Psoas muscle (tissue), 8 donors: Measurements from ENCODE around the gene FRMD7. TPM values are rescaled to one million over a fixed set of nuclear protein-coding genes. Genes with fewer than 3 reads are reported as not detected.
"Not testable (repeated sequence)": the region's sequence is repeated elsewhere in the genome, so short reads cannot be mapped to it uniquely, and the experiment has no call there.

ENCODE experiments used
- ATAC-seq, 4 donors: fragments of 200-7000 bp; cut with Tn5 transposase; one replicate each; pipeline ENCODE4 v1.9.1; 2020; ENCODE audit warnings: moderate library complexity in 3 of 4, mild to moderate bottlenecking in 2 of 4
- DNase-seq, 2 donors: peaks; one replicate each; pipeline ENCODE4 v3.0.0-alpha.2; 2020
- H3K27ac ChIP-seq: fragments of 200-600 bp; one replicate; pipeline ENCODE4 v1.8.0; 2022
- H3K27me3 ChIP-seq, 3 donors: fragments of 200-600 bp in 1 of 3; one replicate each; pipeline versions ENCODE4 v1.6.1 to v1.8.0; 2013 to 2022; ENCODE audit warnings: low read length in 2 of 3, mild to moderate bottlenecking in 2 of 3, moderate library complexity in 1 of 3; ENCODE audit not compliant: insufficient read depth in 3 of 3
- H3K36me3 ChIP-seq, 2 donors: fragments of 200-600 bp in 1 of 2; one replicate each; pipeline versions ENCODE4 v1.6.1 to v1.8.0; 2013 to 2022; ENCODE audit warnings: low read depth in 1 of 2, mild to moderate bottlenecking in 1 of 2, moderate library complexity in 1 of 2; ENCODE audit not compliant: insufficient read depth in 1 of 2
- H3K4me1 ChIP-seq: fragments of 200-600 bp; one replicate; pipeline ENCODE4 v1.8.0; 2022
- H3K4me3 ChIP-seq: fragments of 200-600 bp; one replicate; pipeline ENCODE4 v1.8.0; 2022; ENCODE audit warnings: mild to moderate bottlenecking
- H3K9me3 ChIP-seq: fragments of 200-600 bp; one replicate; pipeline ENCODE4 v1.8.0; 2022
- WGBS, 3 donors: extraction: QIAGEN DNeasy Blood & Tissue Kit; methylation state at CpG; one replicate each; pipeline versions ENCODE4 v1.1.6 to v1.1.7; 2013; 5-methylcytosine and 5-hydroxymethylcytosine counted together
- intact Hi-C, 2 donors: fragments of 100-400 bp; cut with DNase I; formaldehyde crosslinking; loops; one replicate each; pipeline versions ENCODE4 v1.11.0 to v1.14.2; 2022
- polyA plus RNA-seq, 3 donors: library from polyadenylated mRNA; stranded (reverse); fragments of 200-250 nt; gene quantifications; one replicate each; pipeline ENCODE4 v1.2.3, GENCODE V29; 2013
- total RNA-seq, 4 donors: library from RNA; stranded (reverse); fragmentation: NEBNext Ultra II Directional in 2 of 4; extraction: Animal tissue kit (Norgen Biotek cat#: 25700) in 2 of 4; gene quantifications; one replicate each; pipeline versions ENCODE4 v1.2.1 to v1.2.4, GENCODE V29; 2021 to 2023
- TF ChIP-seq, protein P1 (sequence below): fragments of 200-600 bp; IDR thresholded peaks from one replicate; pipeline ENCODE4 v1.8.0; 2022; ENCODE audit warnings: antibody characterized with exemption
- donor health status: healthy with polysubstance abuse.
- donor health status: DM: no; HTN: no; CAD: no; lungs with moderate emphysema.
- donor health status: Bipolar disorder and iron deficiency.
- donor health status: healthy.
- donor health status: DM: yes; HTN: yes; CAD: no.
- donor health status: DM: no; HTN: no; CAD: no.
- donor health status: DM: no; HTN: no; CAD: no.
- donor health status: DM: yes; HTN: yes; CAD: no.

FRMD7 gene
- total and polyA plus RNA-seq, 7 donors, result 0.04 to 0.13 (median 0.10) TPM; not detected in 4

DNA sequence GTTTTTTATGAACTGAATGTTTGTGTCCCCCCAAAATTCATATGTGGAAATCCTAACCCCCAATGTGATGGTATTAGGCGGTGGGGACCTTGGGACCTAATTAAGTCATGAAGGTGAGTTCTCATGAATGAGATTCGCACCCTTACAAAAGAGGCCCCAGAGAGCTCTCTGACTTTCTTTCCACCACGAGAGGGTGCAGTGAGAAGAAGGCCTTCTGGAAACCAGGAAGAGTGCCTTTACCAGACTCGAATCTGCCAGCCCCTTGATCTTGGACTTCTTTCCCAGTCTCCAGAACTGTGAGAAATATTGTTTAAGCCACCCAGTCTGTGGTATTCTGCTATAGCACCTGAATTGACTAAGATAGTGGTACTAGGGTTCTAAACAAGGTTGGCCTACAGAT, 64.0 kb downstream of the FRMD7 start:
- H3K9me3 ChIP-seq, result no peaks in the 10 kb centered on the region
- no peaks in the 10 kb centered on the region for H3K36me3 ChIP-seq
- no peak overlapping the region for H3K4me3 ChIP-seq
- H3K27me3 ChIP-seq, result peaks cover 0 to 11% (median 0%) of the 10 kb centered on the region in 3 donors
- no peak for DNase-seq
- H3K4me1 ChIP-seq, result no peaks in the 10 kb centered on the region
- WGBS, 3 donors, result 62 to 95% (median 90%) methylated on average over 4 of the region's 4 CpGs
- ATAC-seq, result no peak
- no peak overlapping the region for H3K27ac ChIP-seq
- TF ChIP-seq, protein P1, sequence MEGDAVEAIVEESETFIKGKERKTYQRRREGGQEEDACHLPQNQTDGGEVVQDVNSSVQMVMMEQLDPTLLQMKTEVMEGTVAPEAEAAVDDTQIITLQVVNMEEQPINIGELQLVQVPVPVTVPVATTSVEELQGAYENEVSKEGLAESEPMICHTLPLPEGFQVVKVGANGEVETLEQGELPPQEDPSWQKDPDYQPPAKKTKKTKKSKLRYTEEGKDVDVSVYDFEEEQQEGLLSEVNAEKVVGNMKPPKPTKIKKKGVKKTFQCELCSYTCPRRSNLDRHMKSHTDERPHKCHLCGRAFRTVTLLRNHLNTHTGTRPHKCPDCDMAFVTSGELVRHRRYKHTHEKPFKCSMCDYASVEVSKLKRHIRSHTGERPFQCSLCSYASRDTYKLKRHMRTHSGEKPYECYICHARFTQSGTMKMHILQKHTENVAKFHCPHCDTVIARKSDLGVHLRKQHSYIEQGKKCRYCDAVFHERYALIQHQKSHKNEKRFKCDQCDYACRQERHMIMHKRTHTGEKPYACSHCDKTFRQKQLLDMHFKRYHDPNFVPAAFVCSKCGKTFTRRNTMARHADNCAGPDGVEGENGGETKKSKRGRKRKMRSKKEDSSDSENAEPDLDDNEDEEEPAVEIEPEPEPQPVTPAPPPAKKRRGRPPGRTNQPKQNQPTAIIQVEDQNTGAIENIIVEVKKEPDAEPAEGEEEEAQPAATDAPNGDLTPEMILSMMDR, result no peak
- intact Hi-C loops, result no loop called here

DNA sequence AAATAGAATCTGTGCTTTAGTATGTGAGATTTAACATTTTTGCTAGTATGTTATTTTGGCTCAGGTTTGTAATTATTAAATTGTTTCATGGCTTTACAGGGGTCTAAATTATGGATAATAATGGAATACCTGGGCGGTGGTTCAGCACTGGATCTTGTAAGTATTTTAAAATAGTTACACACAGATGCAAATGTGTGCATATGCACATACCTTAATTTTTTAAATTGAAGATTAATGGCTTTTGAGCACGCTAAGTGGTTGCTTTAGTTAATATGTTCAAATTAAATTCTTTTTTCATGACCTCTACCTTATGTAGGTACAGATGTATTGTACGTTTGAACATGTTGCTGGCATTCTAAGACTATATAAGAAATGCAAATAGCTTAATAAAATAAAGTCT, 64.5 kb downstream of the FRMD7 start:
- ATAC-seq (no peak), DNase-seq (no peak)
- Histone ChIP-seq H3K4me1 (no peaks in the 10 kb centered on the region), H3K4me3 (no peak overlapping the region), H3K27ac (no peak overlapping the region), H3K36me3 (no peaks in the 10 kb centered on the region), H3K9me3 (no peaks in the 10 kb centered on the region), H3K27me3 (peaks cover 0 to 11% (median 0%) of the 10 kb centered on the region in 3 donors)
- intact Hi-C loops, result no loop called here
- WGBS, 3 donors, result 63 to 96% (median 93%) methylated on average over 3 of the region's 3 CpGs
- TF ChIP-seq, protein P1, result no peak

DNA sequence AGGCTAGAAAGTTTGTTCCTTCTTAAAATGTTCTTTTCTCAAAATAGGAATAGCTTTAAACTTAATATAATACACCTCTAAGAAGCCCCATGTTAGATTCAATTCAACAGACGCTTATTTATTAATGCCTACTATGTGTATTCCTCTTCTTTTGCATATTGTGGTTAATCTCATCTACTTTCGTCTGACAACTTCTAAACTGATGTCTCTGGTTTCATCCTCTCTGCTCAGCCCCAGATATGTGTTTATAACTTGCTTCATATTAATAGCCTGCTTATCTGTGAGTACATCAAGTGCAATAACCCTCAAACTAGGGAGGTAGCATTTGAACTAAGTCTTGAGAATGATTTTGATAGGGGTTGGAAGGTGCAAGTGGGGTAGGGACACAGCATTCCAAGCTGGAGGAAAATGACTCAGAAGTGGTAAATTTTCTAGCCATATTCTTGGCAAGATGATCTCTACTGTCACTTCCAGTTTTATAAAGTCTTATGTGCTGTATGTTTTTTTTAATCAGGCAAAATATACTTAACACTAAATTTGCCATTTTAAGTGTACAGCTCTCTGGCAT, 67.8 kb downstream of the FRMD7 start:
- no peak for DNase-seq
- no peak for ATAC-seq
- H3K9me3 ChIP-seq, result no peaks in the 10 kb centered on the region
- H3K4me3 ChIP-seq, result no peak overlapping the region
- 52 to 100% (median 85%) methylated on average over 2 of the region's 2 CpGs for WGBS, 3 donors
- H3K4me1 ChIP-seq, result no peaks in the 10 kb centered on the region
- TF ChIP-seq, protein P1, result no peak
- H3K27ac ChIP-seq, result no peak overlapping the region
- peaks cover 0 to 17% (median 0%) of the 10 kb centered on the region in 3 donors for H3K27me3 ChIP-seq
- no peaks in the 10 kb centered on the region for H3K36me3 ChIP-seq
- intact Hi-C loops, result no loop called here

DNA sequence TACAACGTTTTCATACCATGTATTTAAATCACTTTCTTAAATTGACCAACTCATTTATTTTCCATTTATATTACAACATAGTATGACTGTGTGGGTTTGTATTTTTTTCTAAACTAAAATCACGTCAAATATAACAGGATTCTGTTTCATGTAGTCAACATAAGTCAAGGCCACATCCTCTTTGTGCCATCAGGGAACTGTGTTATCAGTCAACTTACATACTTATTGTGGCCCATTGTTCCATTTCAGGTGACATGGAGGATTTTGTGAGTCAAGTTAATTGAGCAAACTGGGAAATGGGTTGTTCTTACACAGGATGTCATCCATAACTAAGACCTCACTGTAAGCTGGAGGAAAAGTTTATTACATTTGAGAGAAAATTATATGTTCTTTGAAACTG, 68.8 kb downstream of the FRMD7 start:
- Histone ChIP-seq H3K27me3 (peaks cover 0 to 17% (median 0%) of the 10 kb centered on the region in 3 donors), H3K27ac (no peak overlapping the region), H3K36me3 (no peaks in the 10 kb centered on the region), H3K4me3 (no peak overlapping the region), H3K9me3 (no peaks in the 10 kb centered on the region), H3K4me1 (no peaks in the 10 kb centered on the region)
- TF ChIP-seq, protein P1, result no peak
- intact Hi-C loops, result no loop called here
- ATAC-seq (no peak), DNase-seq (no peak)
- WGBS, 3 donors, result 60 to 84% (median 79%) methylated on average over 2 of the region's 2 CpGs

DNA sequence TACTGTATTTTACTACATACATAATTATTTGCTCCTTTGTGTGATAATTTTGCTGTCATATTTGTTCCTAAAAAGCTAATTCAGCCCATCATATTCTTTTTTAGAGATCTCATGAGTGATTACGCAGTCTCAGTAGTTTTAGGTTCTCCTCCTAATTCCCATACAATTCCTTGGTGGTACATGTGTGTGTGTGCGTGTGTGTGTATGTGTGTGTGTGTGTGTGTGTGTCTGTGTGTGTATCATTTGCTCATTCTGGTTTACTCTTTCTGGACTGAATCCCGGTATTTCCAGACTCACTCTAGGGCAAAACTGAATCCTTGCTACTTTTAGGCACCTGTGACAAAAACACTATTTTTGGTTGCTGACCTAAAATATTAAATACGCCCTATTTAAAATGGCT, 69.8 kb downstream of the FRMD7 start:
- peaks cover 0 to 18% (median 0%) of the 10 kb centered on the region in 3 donors for H3K27me3 ChIP-seq
- no peak for DNase-seq

DNA sequence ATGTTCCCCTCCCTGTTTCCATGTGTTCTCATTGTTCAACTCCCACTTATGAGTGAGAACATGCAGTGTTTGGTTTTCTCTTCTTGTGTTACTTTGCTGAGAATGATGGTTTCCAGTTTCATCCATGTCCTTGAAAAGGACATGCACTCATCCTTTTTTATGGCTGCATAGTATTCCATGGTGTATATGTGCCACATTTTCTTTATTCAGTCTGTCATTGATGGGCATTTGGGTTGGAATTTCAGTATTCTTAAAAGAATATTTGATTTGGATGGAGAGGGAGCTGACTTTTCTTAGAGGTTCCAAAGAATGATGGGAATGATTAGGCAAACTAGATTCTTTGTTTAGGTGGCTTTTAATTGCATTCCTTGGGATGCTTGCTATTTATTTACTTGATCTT, 76.0 kb downstream of the FRMD7 start:
- H3K4me3 ChIP-seq, H3K9me3 ChIP-seq, ATAC-seq, H3K27me3 ChIP-seq, H3K4me1 ChIP-seq, DNase-seq, H3K36me3 ChIP-seq, intact Hi-C loops, H3K27ac ChIP-seq: not testable (repeated sequence)

More for the DNA sequence above, 69.8 kb downstream of the FRMD7 start:
- Histone ChIP-seq H3K9me3 (no peaks in the 10 kb centered on the region), H3K36me3 (no peaks in the 10 kb centered on the region), H3K4me3 (no peak overlapping the region), H3K4me1 (no peaks in the 10 kb centered on the region), H3K27ac (no peak overlapping the region)
- 84 to 95% (median 94%) methylated on average over 4 of the region's 4 CpGs for WGBS, 3 donors
- no peak for ATAC-seq
- TF ChIP-seq, protein P1, result no peak
- intact Hi-C loops, result no loop called here
